Keratinocyte (primary cell): ENCODE results near the gene TARS2.

Source experiments
- EZH2 ChIP-seq: IDR thresholded peaks from one replicate; pipeline ENCODE4 v1.6.1; 2012; ENCODE audit warnings: inconsistent platforms, mild to moderate bottlenecking, low read length, moderate library complexity
- TF ChIP-seq, protein P1 (sequence below), 3 experiments: IDR thresholded peaks in 1 of 3; conservative IDR thresholded peaks in 1 of 3; optimal IDR thresholded peaks in 1 of 3; 2 replicates in 2 of 3; 3 replicates in 1 of 3; pipeline versions ENCODE3 to v1.5.1; 2011; ENCODE audit warnings: low read length in 3 of 3, mild to moderate bottlenecking in 3 of 3, moderate library complexity in 2 of 3, control low read depth in 1 of 3, inconsistent platforms in 1 of 3; ENCODE audit not compliant: insufficient read depth in 2 of 3; ENCODE audit errors: extremely low read depth in 1 of 3

DNA sequence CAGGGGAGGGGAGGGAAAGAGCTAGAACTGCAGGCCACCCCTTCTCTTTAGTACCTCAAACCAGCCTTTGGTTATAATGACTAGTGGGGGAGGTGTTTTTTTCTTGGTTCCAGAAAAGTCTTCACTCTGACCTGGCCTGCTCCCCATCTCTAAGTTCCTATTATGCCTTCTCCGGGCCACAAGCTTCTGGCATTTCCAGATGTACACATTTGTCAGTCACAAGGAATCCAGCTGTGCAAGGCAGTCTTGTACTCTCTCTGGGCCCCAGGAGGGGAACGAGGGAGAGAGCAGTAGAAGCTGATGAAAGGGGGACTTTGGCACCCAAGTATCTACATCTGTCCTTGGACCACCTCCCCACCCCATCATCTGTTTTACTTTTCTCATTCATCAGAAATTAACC, 25.6 kb downstream of the TARS2 start:
- TF ChIP-seq, protein P1, sequence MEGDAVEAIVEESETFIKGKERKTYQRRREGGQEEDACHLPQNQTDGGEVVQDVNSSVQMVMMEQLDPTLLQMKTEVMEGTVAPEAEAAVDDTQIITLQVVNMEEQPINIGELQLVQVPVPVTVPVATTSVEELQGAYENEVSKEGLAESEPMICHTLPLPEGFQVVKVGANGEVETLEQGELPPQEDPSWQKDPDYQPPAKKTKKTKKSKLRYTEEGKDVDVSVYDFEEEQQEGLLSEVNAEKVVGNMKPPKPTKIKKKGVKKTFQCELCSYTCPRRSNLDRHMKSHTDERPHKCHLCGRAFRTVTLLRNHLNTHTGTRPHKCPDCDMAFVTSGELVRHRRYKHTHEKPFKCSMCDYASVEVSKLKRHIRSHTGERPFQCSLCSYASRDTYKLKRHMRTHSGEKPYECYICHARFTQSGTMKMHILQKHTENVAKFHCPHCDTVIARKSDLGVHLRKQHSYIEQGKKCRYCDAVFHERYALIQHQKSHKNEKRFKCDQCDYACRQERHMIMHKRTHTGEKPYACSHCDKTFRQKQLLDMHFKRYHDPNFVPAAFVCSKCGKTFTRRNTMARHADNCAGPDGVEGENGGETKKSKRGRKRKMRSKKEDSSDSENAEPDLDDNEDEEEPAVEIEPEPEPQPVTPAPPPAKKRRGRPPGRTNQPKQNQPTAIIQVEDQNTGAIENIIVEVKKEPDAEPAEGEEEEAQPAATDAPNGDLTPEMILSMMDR (optimal IDR thresholded peaks at IDR 0.05 in 1 of 3, IDR thresholded peaks at IDR 0.05 in 1 of 3, conservative IDR thresholded peaks at IDR 0.05 in 1 of 3; ENCODE audit: extremely low read depth in 1 of 3, insufficient read depth in 2 of 3, low read length in 3 of 3), result no peak
- no peak for TF ChIP-seq EZH2
